GM18867 (cell line): ENCODE results near the gene ZNF614.
A peak's percentile ranks its signal among the peaks of the same experiment; 100 is the strongest.
"Not testable (repeated sequence)": the region's sequence is repeated elsewhere in the genome, so short reads cannot be mapped to it uniquely, and the experiment has no call there.

ENCODE experiments used
- ATAC-seq: cut with Tn5 transposase; IDR thresholded peaks from one replicate; pipeline ENCODE4 v1.9.1; 2021; ENCODE audit warnings: mild to moderate bottlenecking, moderate library complexity; ENCODE audit not compliant: unreplicated experiment

Gene ZNF614

DNA sequence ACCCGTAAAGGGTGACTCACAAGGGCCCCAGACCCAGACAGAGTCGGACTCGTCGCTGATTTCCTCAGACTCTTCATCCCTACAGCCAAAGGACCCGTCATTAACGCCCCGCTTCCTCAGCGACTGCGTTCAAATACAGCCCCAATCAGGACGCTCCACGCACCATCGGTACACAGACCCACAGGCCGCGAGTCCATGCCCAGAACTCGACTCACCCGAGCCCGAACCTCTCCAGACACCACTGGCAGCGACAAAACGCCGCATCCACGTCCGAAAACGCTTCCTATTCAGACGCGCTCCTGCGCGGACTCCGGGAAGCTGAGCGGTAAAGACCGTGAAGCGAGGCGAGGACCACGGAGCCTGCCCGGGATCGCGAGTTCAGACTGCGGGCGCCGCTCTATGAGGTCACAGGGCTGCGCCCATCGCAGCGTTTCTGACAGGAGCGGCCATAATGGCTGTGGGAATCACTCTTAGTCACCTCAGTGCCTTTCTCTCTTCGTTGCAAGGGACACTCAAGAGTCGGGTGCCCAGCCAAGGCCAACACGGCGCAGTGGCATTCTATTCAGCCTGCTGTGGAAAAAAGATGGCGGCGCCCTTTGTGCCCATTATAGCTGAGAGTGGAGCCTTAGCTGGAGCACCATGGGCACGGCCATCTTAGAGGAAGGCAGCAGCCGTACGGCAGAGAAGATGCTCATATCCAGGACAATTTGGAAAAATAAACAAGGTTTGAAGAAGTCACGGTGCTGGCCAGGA is at the start of gene ZNF614:
TSS of gene ZNF614 (minus strand) at position 353 of the 753 bp plus-strand sequence. CDS start 2,634 bp downstream, outside the sequence.
- ATAC-seq, result peak; percentile 93

DNA sequence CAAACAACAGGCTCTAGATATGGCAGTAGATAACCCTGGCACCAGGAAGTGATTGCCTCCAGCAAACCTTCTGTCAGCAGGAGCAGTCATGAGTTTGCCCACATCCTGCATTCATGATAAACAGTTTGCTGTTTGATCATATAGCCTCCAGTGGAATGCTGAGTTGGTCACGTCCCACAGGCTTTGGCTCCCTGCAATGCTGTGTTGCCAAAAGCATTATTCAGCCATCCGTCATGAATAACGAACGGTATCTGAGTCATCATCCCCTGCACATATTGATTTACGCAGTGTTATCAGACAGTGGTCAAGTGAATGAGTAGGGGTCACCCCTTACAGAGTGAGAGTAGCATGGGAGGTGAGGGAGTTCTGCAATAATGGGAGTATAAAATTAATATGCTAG is 42.3 kb upstream of the ZNF614 start:
- ATAC-seq, result no peak

DNA sequence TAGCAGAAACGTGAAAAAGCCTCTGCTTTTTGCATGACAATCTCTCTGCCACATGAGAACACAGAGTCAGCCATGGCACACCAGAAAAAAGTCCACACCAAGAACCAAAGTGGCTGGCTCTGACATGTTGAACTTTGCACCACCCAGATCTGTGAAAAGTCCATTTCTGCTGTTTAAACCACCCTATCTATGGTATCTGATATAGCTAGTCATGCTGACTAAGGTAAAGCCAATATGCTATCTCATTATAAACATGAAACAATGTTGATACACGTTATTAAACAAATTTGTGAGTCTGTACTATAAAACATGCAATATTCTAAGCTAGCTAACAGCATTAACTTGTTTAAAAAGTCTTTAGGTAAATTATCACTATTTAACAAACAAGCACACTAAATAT is 41.5 kb upstream of the ZNF614 start:
- ATAC-seq, result no peak

- ATAC-seq, result no peak
These were observed 38.2 kb upstream of the ZNF614 start for GRCh38 chr19:52066258-52066863.

GRCh38 chr19:52065399-52065798 is 37.2 kb upstream of the ZNF614 start:
- no peak for ATAC-seq

DNA sequence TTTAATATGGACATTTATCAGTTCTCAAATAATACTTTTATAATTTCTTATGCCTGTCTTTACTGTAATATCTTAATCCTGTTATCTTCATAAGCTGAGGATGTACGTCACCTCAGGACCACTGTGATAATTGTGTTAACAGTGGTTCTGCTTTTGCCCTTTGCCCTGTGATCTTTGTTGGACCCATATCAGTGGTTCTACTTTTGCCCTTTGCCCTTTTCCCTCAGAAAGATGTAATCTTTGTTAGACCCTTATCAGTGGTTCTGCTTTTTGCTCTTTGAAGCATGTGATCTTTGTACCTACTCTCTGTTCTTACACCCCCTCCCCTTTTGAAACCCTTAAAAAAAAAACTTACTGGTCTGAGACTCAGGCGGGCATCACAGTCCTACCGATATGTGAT is 28.3 kb upstream of the ZNF614 start:
- ATAC-seq, result not testable (repeated sequence)

GRCh38 chr19:52051736-52052135 is 23.6 kb upstream of the ZNF614 start:
- not testable (repeated sequence) for ATAC-seq

DNA sequence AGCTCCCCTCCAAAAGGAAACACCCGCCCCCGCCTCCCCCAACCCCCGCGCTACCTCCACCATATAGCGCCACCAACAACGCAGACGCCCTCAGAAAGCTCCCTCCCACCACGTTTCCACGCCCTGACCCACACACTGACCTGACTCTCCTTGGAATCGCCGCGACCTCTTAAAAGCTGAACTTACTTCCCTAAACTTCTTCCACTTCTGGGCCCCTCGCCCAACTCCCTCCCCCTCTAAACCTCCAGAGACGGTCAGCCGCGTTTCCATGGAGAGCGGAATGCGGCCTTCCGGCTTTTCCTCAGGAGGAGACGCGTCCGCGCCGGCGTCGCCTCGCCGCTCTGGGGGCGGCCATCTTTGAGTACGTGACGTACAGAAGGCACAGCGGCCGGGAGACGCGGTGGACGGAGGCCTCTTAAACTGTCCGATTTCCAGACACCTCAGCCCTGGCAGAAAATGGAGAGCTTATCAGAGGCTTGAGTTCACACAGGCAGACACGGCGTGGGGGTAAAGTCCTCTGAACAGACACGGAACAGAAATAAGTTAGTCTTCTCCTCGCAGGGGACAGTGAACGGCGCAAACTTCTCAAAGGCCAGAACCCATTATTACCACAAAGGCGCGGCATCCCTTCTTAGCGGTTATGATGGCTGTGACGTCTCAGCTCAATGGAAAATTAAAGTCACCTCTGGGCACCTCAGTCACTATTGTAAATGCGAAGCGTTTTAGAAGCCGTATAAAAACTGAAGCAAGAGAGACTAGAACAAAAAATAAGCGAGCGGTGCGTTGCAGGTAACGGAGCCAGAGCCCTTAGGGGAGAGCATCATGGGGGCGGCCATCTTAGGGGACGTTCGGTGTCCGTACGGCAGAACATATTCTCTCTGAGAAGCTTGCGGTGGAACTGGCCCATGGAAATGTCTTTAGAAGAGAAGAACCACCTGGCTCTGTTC is 20.6 kb upstream of the ZNF614 start, which contains the start of gene ZNF432:
TSS of gene ZNF432 (minus strand) at position 284 of the 947 bp plus-strand sequence. CDS start 1,970 bp downstream, outside the sequence.
- ATAC-seq, result peak; percentile 91

DNA sequence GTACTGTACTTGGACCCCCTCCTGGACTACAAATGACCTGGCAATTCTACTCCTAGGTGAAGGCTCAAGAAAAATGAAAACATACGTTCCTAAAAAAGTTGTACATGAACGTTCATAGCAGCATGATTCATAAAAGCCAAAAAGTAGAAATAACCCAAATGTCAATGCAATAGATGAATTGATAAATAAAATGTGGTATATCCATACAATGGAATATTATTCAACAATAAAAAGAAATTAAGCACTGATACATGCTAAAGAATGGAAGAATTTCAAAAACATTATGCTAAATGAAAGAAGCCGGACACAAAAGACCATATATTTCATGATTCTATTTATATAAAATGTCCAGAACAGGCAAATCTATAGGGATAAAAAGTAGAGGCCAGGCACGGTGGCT is 11.0 kb upstream of the ZNF614 start:
- no peak for ATAC-seq

DNA sequence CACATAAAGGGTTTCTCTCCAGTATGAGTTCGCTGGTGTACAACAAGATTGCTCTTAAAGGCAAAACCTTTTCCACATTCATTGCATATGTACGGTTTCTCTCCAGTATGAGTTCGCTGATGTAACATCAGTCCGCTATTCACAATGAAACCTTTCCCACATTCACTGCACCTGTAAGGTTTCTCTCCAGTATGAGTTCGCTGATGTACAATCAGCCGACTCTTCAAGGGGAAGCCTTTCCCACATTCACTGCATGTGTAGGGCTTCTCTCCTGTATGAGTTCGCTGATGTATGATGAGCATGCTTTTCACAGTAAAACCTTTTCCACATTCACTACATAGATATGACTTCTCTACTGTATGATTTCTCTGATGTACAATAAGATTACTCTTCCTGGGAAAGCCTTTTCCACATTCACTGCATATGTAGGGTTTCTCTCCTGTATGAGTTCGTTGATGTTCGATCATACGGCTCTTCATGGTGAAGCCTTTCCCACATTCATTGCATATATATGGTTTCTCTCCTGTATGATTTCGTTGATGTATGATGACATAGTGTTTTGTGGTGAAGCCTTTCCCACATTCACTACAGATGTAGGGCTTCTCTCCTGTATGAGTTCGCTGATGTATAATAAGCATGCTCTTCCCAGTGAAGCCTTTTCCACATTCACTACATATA is 6.0 kb upstream of the ZNF614 start:
- no peak for ATAC-seq

- no peak for ATAC-seq
These were observed 573 bp upstream of the ZNF614 start for GRCh38 chr19:52028780-52029123.

DNA sequence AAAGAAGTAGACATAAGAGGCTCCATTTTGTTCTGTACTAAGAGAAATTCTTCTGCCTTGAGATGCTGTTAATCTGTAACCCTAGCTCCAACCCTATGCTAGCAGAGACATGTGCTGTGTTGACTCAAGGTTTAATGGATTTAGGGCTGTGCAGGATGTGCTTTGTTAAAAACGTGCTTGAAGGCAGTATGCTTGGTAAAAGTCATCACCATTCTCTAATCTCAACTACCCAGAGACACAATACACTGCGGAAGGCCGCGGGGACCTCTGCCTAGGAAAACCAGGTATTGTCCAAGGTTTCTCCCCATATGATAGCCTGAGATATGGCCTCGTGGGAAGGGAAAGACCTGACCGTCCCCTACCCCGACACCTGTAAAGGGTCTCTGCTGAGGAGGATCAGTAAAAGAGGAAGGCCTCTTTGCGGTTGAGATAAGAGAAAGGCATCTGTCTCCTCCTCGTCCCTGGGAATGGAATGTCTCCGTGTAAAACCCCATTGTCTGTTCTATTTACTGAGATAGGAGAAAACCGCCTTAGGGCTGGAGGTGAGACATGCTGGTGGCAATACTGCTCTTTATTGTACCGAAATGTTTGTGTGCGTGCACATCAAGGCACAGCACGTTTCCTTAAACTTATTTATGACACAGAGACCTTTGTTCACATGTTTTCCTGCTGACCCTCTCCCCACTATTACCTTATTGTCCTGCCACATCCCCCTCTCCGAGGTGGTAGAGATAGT is 1.8 kb downstream of the ZNF614 start:
- ATAC-seq, result not testable (repeated sequence)

GRCh38 chr19:52024478-52024877 is 3.7 kb downstream of the ZNF614 start:
- not testable (repeated sequence) for ATAC-seq

DNA sequence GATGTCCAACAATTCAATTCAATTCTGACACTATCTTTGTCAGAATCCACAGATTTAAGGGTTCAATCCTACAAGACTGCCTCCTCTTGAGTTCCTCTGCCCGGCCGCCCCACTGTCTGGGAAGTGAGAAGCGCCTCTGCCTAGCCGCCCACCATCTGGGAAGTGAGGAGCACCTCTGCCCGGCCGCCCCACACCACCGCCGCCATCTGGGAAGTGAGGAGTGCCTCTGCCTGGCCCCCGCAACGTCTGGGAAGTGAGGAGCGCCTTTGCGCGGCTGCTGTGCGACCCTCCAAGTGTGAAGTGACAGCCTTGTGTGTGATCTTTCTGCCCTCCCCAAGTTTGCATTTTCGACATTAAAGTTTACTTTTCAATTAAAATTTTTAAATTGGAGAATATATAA is 6.0 kb downstream of the ZNF614 start:
- no peak for ATAC-seq

DNA sequence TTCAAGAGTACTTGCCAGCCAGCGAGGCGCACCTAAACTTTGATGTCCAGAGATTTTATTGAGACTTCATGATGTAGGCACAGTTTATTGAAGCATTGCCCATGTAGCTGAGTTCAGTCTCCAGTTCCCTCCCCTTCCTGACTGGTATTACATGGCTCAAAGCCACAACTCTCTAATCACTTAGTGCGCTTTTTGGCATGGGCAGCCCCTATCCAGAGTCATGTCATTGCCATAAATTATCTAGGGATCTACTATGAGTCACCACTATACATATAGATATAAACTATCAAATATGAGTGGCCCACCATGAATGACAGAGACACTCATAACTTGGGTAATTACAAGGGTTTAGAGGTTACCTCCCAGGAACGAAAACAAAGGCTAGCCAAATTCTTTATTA is 7.7 kb downstream of the ZNF614 start:
- no peak for ATAC-seq

- no peak for ATAC-seq
These were observed 17.5 kb downstream of the ZNF614 start for GRCh38 chr19:52010674-52011073.

DNA sequence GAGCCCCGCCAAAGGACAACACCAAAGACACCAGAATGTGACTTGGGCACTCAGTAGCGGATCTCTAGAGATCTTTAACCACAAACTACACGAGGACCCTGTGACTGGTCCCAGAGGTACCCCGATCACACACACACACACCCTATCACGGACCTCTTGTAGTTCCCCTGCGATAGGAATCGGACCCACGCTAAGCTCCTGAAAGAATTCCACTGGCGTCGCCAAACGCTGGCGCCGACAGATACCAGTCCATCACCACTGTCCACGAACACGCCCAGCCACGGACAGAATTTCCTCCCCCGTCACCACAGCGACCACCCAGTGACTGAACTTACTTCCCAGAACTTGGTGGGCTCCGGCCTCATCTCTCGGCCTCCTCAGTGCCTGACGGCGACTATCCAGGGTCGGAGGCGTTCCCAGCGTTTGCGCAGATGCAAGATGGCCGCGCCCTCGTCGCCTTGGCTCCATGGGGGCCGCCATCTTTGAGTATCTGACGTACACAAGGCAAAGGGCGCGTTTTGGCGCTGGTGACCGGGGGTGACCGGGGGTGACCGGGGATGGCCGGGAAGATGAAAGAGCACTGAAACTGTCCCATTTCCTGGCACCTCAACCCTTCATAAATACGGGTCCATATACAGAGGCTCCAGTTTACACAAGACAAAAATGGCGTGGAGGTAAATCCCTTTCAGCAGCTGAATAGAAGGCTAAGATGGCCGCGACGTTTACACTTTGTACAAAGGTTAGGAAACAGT is 20.2 kb downstream of the ZNF614 start, which contains the start of gene ZNF615:
TSS of gene ZNF615 (minus strand) at position 406 of the 752 bp plus-strand sequence. CDS start 4,500 bp downstream, outside the sequence.
- peak; percentile 95 for ATAC-seq

- no peak for ATAC-seq
These were observed 20.8 kb downstream of the ZNF614 start for GRCh38 chr19:52007451-52007805.

- ATAC-seq, result no peak
These were observed 34.0 kb downstream of the ZNF614 start for GRCh38 chr19:51994048-51994644.
